Psoas muscle (tissue), 8 donors: Measurements from ENCODE around the gene SYT9. TPM values are rescaled to one million over a fixed set of nuclear protein-coding genes. Genes with fewer than 3 reads are reported as not detected.

Experiments used
- ATAC-seq, 4 donors: fragments of 200-7000 bp; cut with Tn5 transposase; one replicate each; pipeline ENCODE4 v1.9.1; 2020; ENCODE audit warnings: moderate library complexity in 3 of 4, mild to moderate bottlenecking in 2 of 4
- DNase-seq, 2 donors: peaks; one replicate each; pipeline ENCODE4 v3.0.0-alpha.2; 2020
- H3K27ac ChIP-seq: fragments of 200-600 bp; one replicate; pipeline ENCODE4 v1.8.0; 2022
- H3K27me3 ChIP-seq, 3 donors: fragments of 200-600 bp in 1 of 3; one replicate each; pipeline versions ENCODE4 v1.6.1 to v1.8.0; 2013 to 2022; ENCODE audit warnings: low read length in 2 of 3, mild to moderate bottlenecking in 2 of 3, moderate library complexity in 1 of 3; ENCODE audit not compliant: insufficient read depth in 3 of 3
- H3K36me3 ChIP-seq, 2 donors: fragments of 200-600 bp in 1 of 2; one replicate each; pipeline versions ENCODE4 v1.6.1 to v1.8.0; 2013 to 2022; ENCODE audit warnings: low read depth in 1 of 2, mild to moderate bottlenecking in 1 of 2, moderate library complexity in 1 of 2; ENCODE audit not compliant: insufficient read depth in 1 of 2
- H3K4me1 ChIP-seq: fragments of 200-600 bp; one replicate; pipeline ENCODE4 v1.8.0; 2022
- H3K4me3 ChIP-seq: fragments of 200-600 bp; one replicate; pipeline ENCODE4 v1.8.0; 2022; ENCODE audit warnings: mild to moderate bottlenecking
- H3K9me3 ChIP-seq: fragments of 200-600 bp; one replicate; pipeline ENCODE4 v1.8.0; 2022
- CTCF ChIP-seq: fragments of 200-600 bp; IDR thresholded peaks from one replicate; pipeline ENCODE4 v1.8.0; 2022; ENCODE audit warnings: antibody characterized with exemption
- WGBS, 3 donors: extraction: QIAGEN DNeasy Blood & Tissue Kit; methylation state at CpG; one replicate each; pipeline versions ENCODE4 v1.1.6 to v1.1.7; 2013; 5-methylcytosine and 5-hydroxymethylcytosine counted together
- intact Hi-C, 2 donors: fragments of 100-400 bp; cut with DNase I; formaldehyde crosslinking; loops; one replicate each; pipeline versions ENCODE4 v1.11.0 to v1.14.2; 2022
- long read RNA-seq, 2 donors: library from polyadenylated mRNA; unstranded; transcript quantifications; one replicate each; pipeline ENCODE4 v2.0.0, GENCODE V29; 2021
- polyA plus RNA-seq, 3 donors: library from polyadenylated mRNA; stranded (reverse); fragments of 200-250 nt; gene quantifications; one replicate each; pipeline ENCODE4 v1.2.3, GENCODE V29; 2013
- total RNA-seq, 4 donors: library from RNA; stranded (reverse); fragmentation: NEBNext Ultra II Directional in 2 of 4; extraction: Animal tissue kit (Norgen Biotek cat#: 25700) in 2 of 4; gene quantifications; one replicate each; pipeline versions ENCODE4 v1.2.1 to v1.2.4, GENCODE V29; 2021 to 2023
- donor health status: healthy with polysubstance abuse.
- donor health status: DM: no; HTN: no; CAD: no; lungs with moderate emphysema.
- donor health status: Bipolar disorder and iron deficiency.
- donor health status: healthy.
- donor health status: DM: yes; HTN: yes; CAD: no.
- donor health status: DM: no; HTN: no; CAD: no.
- donor health status: DM: no; HTN: no; CAD: no.
- donor health status: DM: yes; HTN: yes; CAD: no.

The SYT9 gene
- total RNA-seq (not detected), polyA plus RNA-seq (under 1 TPM in 2 of 3 donors, not detected in 1; 0.03 TPM)
- long read RNA-seq, donor 1: 0 reads
- long read RNA-seq, donor 2: 0 reads

- intact Hi-C loops: no loop called here
- no peak for TF ChIP-seq CTCF
- H3K27me3 ChIP-seq: peaks cover 3 to 25% (median 4%) of the 10 kb centered on the region in 3 donors
- H3K36me3 ChIP-seq: no peaks in the 10 kb centered on the region
- peaks cover 9% of the 10 kb centered on the region for H3K4me1 ChIP-seq
- peak within 1 kb of the TSS; percentile 75 for H3K4me3 ChIP-seq
- WGBS, 3 donors: 1% methylated on average over 59 to 84 of the region's 84 CpGs
- peak; percentile 81 to 94 (median 88) for ATAC-seq
- H3K27ac ChIP-seq: no peak within 1 kb of the TSS
- peaks cover 3% of the 10 kb centered on the region for H3K9me3 ChIP-seq
- peak; percentile 27 to 63 for DNase-seq
These were observed at the start of gene SYT9 for GRCh38 chr11:7251836-7252682. Gene SYT9, plus strand, starts transcription at chr11:7251904. Its CDS starts 283 bp downstream, at chr11:7252187.

GRCh38 chr11:7202412-7202811 is 49.3 kb upstream of the SYT9 start:
- H3K27ac ChIP-seq: no peak overlapping the region
- no peak overlapping the region for H3K4me3 ChIP-seq
- TF ChIP-seq CTCF: no peak
- intact Hi-C loops: no loop called here
- ATAC-seq (no peak), DNase-seq (no peak)
- H3K36me3 ChIP-seq: no peaks in the 10 kb centered on the region
- 91 to 93% (median 91%) methylated on average over 3 of the region's 3 CpGs for WGBS, 3 donors
- no peaks in the 10 kb centered on the region for H3K4me1 ChIP-seq
- no peaks in the 10 kb centered on the region for H3K9me3 ChIP-seq
- H3K27me3 ChIP-seq: no peaks in the 10 kb centered on the region

- ATAC-seq (no peak), DNase-seq (no peak)
- intact Hi-C loops: no loop called here
- WGBS, 3 donors: 42 to 48% (median 45%) methylated on average over 4 of the region's 4 CpGs
- no peak overlapping the region for H3K27ac ChIP-seq
- TF ChIP-seq CTCF: no peak
- no peaks in the 10 kb centered on the region for H3K9me3 ChIP-seq
- no peaks in the 10 kb centered on the region for H3K27me3 ChIP-seq
- no peaks in the 10 kb centered on the region for H3K4me1 ChIP-seq
- H3K36me3 ChIP-seq: no peaks in the 10 kb centered on the region
- H3K4me3 ChIP-seq: no peak overlapping the region
These were observed 46.9 kb upstream of the SYT9 start for GRCh38 chr11:7204778-7205177.

GRCh38 chr11:7208391-7208790 is 43.3 kb upstream of the SYT9 start:
- Histone ChIP-seq H3K27me3 (peaks cover 0 to 3% (median 0%) of the 10 kb centered on the region in 3 donors), H3K4me3 (no peak overlapping the region), H3K9me3 (no peaks in the 10 kb centered on the region), H3K4me1 (no peaks in the 10 kb centered on the region), H3K27ac (no peak overlapping the region), H3K36me3 (no peaks in the 10 kb centered on the region)
- DNase-seq (no peak), ATAC-seq (no peak)
- WGBS, 3 donors: 68 to 77% (median 74%) methylated on average over 7 of the region's 7 CpGs
- TF ChIP-seq CTCF: no peak
- intact Hi-C loops: no loop called here
